Mesenchymal stem cell (in vitro differentiated cells and primary cell): ENCODE data around the gene CDH2.

Experiments used
- DNase-seq: peaks from one replicate; pipeline ENCODE4 v3.0.0-alpha.2; 2013
- H2AFZ ChIP-seq: one replicate; pipeline ENCODE4 v1.6.1; 2013; ENCODE audit warnings: low read depth, mild to moderate bottlenecking, control low read depth, inconsistent platforms, low read length, moderate library complexity
- H2AK5ac ChIP-seq: 2 replicates; pipeline ENCODE4 v1.6.1; 2013; ENCODE audit warnings: low read length, moderate library complexity, mild to moderate bottlenecking, inconsistent platforms; ENCODE audit not compliant: severe bottlenecking
- H2BK120ac ChIP-seq: one replicate; pipeline ENCODE4 v1.6.1; 2013; ENCODE audit warnings: low read depth, mild to moderate bottlenecking, inconsistent platforms, low read length, moderate library complexity
- H2BK12ac ChIP-seq, 2 experiments: one replicate each; pipeline ENCODE4 v1.6.1; 2013; ENCODE audit warnings: inconsistent platforms in 2 of 2, low read length in 2 of 2, mild to moderate bottlenecking in 2 of 2, moderate library complexity in 2 of 2, control low read depth in 1 of 2
- H2BK15ac ChIP-seq: one replicate; pipeline ENCODE4 v1.6.1; 2013; ENCODE audit warnings: mild to moderate bottlenecking, low read depth, inconsistent platforms; ENCODE audit not compliant: poor library complexity, severe bottlenecking
- H2BK5ac ChIP-seq: 2 replicates; pipeline ENCODE4 v1.6.1; 2013; ENCODE audit warnings: low read depth, mild to moderate bottlenecking, low read length, control low read depth, inconsistent platforms; ENCODE audit not compliant: poor library complexity, severe bottlenecking
- H3K14ac ChIP-seq, 2 experiments: one replicate each; pipeline ENCODE4 v1.6.1; 2013; ENCODE audit warnings: inconsistent platforms in 2 of 2, low read length in 2 of 2, control low read depth in 1 of 2, mild to moderate bottlenecking in 1 of 2, moderate library complexity in 1 of 2
- H3K18ac ChIP-seq, 2 experiments: one replicate each; pipeline ENCODE4 v1.6.1; 2013; ENCODE audit warnings: inconsistent platforms in 2 of 2, low read length in 2 of 2, control low read depth in 1 of 2, low read depth in 1 of 2, mild to moderate bottlenecking in 1 of 2
- H3K23ac ChIP-seq, 2 experiments: one replicate each; pipeline ENCODE4 v1.6.1; 2013; ENCODE audit warnings: inconsistent platforms in 2 of 2, low read length in 2 of 2, mild to moderate bottlenecking in 2 of 2, moderate library complexity in 2 of 2, control low read depth in 1 of 2
- H3K27ac ChIP-seq: 2 replicates; pipeline ENCODE4 v1.5.1; 2013; ENCODE audit warnings: mild to moderate bottlenecking, moderate library complexity, low read length, control low read depth, inconsistent platforms; ENCODE audit not compliant: poor library complexity, severe bottlenecking
- H3K27me3 ChIP-seq, 2 experiments: 2 replicates each; pipeline versions ENCODE4 v1.6.1 to v1.7.0; 2013; ENCODE audit warnings: low read length in 2 of 2, mild to moderate bottlenecking in 2 of 2, moderate library complexity in 2 of 2, control low read depth in 1 of 2, inconsistent platforms in 1 of 2; ENCODE audit not compliant: control insufficient read depth in 1 of 2, insufficient read depth in 1 of 2
- H3K36me3 ChIP-seq, 2 experiments: 2 replicates each; pipeline versions ENCODE4 v1.6.1 to v1.7.0; 2013; ENCODE audit warnings: low read length in 2 of 2, control low read depth in 1 of 2, inconsistent platforms in 1 of 2, low read depth in 1 of 2, mild to moderate bottlenecking in 1 of 2; ENCODE audit not compliant: insufficient read depth in 2 of 2, control insufficient read depth in 1 of 2
- H3K4ac ChIP-seq, 2 experiments: one replicate each; pipeline ENCODE4 v1.6.1; 2013; ENCODE audit warnings: inconsistent platforms in 2 of 2, low read length in 2 of 2, mild to moderate bottlenecking in 2 of 2, moderate library complexity in 2 of 2, control low read depth in 1 of 2, low read depth in 1 of 2
- H3K4me1 ChIP-seq: 2 replicates; pipeline ENCODE4 v1.6.1; 2013; ENCODE audit warnings: low read depth, low read length, control low read depth; ENCODE audit not compliant: control insufficient read depth, insufficient read depth
- H3K4me2 ChIP-seq: 2 replicates; pipeline ENCODE4 v1.6.1; 2013; ENCODE audit warnings: low read length, mild to moderate bottlenecking, inconsistent platforms; ENCODE audit not compliant: poor library complexity, severe bottlenecking
- H3K4me3 ChIP-seq, 2 experiments: 2 replicates each; pipeline versions ENCODE4 v1.5.1 to v1.7.0; 2013; ENCODE audit warnings: low read length in 2 of 2, mild to moderate bottlenecking in 2 of 2, control low read depth in 1 of 2, low read depth in 1 of 2; ENCODE audit not compliant: insufficient read depth in 1 of 2
- H3K79me1 ChIP-seq: replicated peaks from 2 replicates; pipeline ENCODE4 v1.6.1; 2013; ENCODE audit warnings: mild to moderate bottlenecking, control low read depth, low read length, inconsistent platforms; ENCODE audit not compliant: poor library complexity, severe bottlenecking
- H3K9ac ChIP-seq: 2 replicates; pipeline ENCODE4 v1.7.0; 2013; ENCODE audit warnings: mild to moderate bottlenecking, low read length, moderate library complexity
- H3K9me3 ChIP-seq: 2 replicates; pipeline ENCODE4 v1.7.0; 2013; ENCODE audit warnings: mild to moderate bottlenecking, low read length; ENCODE audit not compliant: control insufficient read depth
- H4K8ac ChIP-seq: one replicate; pipeline ENCODE4 v1.6.1; 2013; ENCODE audit warnings: inconsistent platforms, mild to moderate bottlenecking, low read length, moderate library complexity
- H4K91ac ChIP-seq: one replicate; pipeline ENCODE4 v1.6.1; 2013; ENCODE audit warnings: mild to moderate bottlenecking, low read length, inconsistent platforms
- WGBS: methylation state at CpG from one replicate; pipeline ENCODE4 v1.1.7; 2013; ENCODE audit warnings: mixed read lengths; 5-methylcytosine and 5-hydroxymethylcytosine counted together

The CDH2 gene

GRCh38 chr18:28079883-28080282 is 97.0 kb downstream of the CDH2 start:
- no peak overlapping the region for H3K18ac ChIP-seq
- H3K4me1 ChIP-seq: peaks cover 7% of the 10 kb centered on the region
- H2BK5ac ChIP-seq: no peak overlapping the region
- no peak overlapping the region for H3K4me2 ChIP-seq
- no peak overlapping the region for H2BK12ac ChIP-seq
- no peak overlapping the region for H3K23ac ChIP-seq
- no peak overlapping the region for H3K4me3 ChIP-seq
- H2BK120ac ChIP-seq: no peak overlapping the region
- no peak for DNase-seq
- peaks cover 15% of the 10 kb centered on the region for H3K79me1 ChIP-seq
- H3K27me3 ChIP-seq: no peaks in the 10 kb centered on the region
- H2AFZ ChIP-seq: no peak overlapping the region
- no peak overlapping the region for H4K91ac ChIP-seq
- H3K9me3 ChIP-seq: no peaks in the 10 kb centered on the region
- no peak overlapping the region for H3K9ac ChIP-seq
- no peak overlapping the region for H4K8ac ChIP-seq
- H2BK15ac ChIP-seq: no peak overlapping the region
- no peak overlapping the region for H3K14ac ChIP-seq
- H3K4ac ChIP-seq: no peak overlapping the region
- WGBS: 93% methylated on average over 2 of the region's 2 CpGs
- peak overlapping the region; percentile 33 for H3K27ac ChIP-seq
- H3K36me3 ChIP-seq: no peaks in the 10 kb centered on the region
- no peak overlapping the region for H2AK5ac ChIP-seq

- Histone ChIP-seq H3K27ac (no peak overlapping the region), H3K9ac (no peak overlapping the region), H3K4ac (no peak overlapping the region), H2AK5ac (no peak overlapping the region), H2BK120ac (no peak overlapping the region), H3K36me3 (no peaks in the 10 kb centered on the region), H2BK5ac (no peak overlapping the region), H3K4me3 (no peak overlapping the region), H4K91ac (no peak overlapping the region), H4K8ac (no peak overlapping the region), H2AFZ (no peak overlapping the region), H3K14ac (no peak overlapping the region), H3K23ac (no peak overlapping the region), H2BK12ac (no peak overlapping the region), H3K27me3 (no peaks in the 10 kb centered on the region), H3K4me2 (no peak overlapping the region), H3K79me1 (peaks cover 9% of the 10 kb centered on the region), H3K18ac (no peak overlapping the region), H3K9me3 (no peaks in the 10 kb centered on the region), H3K4me1 (peaks cover 7% of the 10 kb centered on the region), H2BK15ac (no peak overlapping the region)
- WGBS: 32% methylated on average over 2 of the region's 2 CpGs
- DNase-seq: no peak
Observed at GRCh38 chr18:28078849-28079248, 98.1 kb downstream of the CDH2 start.

- no peak overlapping the region for H2BK12ac ChIP-seq
Observed at GRCh38 chr18:28078298-28078697, 98.6 kb downstream of the CDH2 start.

GRCh38 chr18:28075501-28075900 is 101.4 kb downstream of the CDH2 start:
- no peak overlapping the region for H3K4me2 ChIP-seq
- H3K27ac ChIP-seq: peak overlapping the region; percentile 22
- no peak overlapping the region for H3K9ac ChIP-seq
- peaks cover 13% of the 10 kb centered on the region for H3K79me1 ChIP-seq
- H2BK5ac ChIP-seq: no peak overlapping the region
- peak overlapping the region in 1 of 2 experiments; percentile 35 for H3K18ac ChIP-seq
- H3K4me1 ChIP-seq: peaks cover 10% of the 10 kb centered on the region
- no peak overlapping the region for H3K14ac ChIP-seq
- no peak overlapping the region for H2AFZ ChIP-seq
- no peak overlapping the region for H3K4ac ChIP-seq
- H2AK5ac ChIP-seq: peak overlapping the region; percentile 2
- H3K27me3 ChIP-seq: no peaks in the 10 kb centered on the region
- H2BK15ac ChIP-seq: no peak overlapping the region
- no peaks in the 10 kb centered on the region for H3K36me3 ChIP-seq
- peak overlapping the region; percentile 9 to 31 for H2BK12ac ChIP-seq
- no peaks in the 10 kb centered on the region for H3K9me3 ChIP-seq
- WGBS: 68% methylated on average over 2 of the region's 3 CpGs
- H2BK120ac ChIP-seq: no peak overlapping the region
- no peak overlapping the region for H3K4me3 ChIP-seq
- DNase-seq: peak; percentile 39
- no peak overlapping the region for H4K91ac ChIP-seq
- H4K8ac ChIP-seq: no peak overlapping the region
- H3K23ac ChIP-seq: no peak overlapping the region

More at GRCh38 chr18:28078298-28078697, 98.6 kb downstream of the CDH2 start:
- no peak overlapping the region for H2BK5ac ChIP-seq
- H3K36me3 ChIP-seq: no peaks in the 10 kb centered on the region
- DNase-seq: no peak
- H3K4me3 ChIP-seq: no peak overlapping the region
- peaks cover 7% of the 10 kb centered on the region for H3K4me1 ChIP-seq
- H4K8ac ChIP-seq: no peak overlapping the region
- no peak overlapping the region for H2BK120ac ChIP-seq
- peaks cover 8% of the 10 kb centered on the region for H3K79me1 ChIP-seq
- H3K9me3 ChIP-seq: no peaks in the 10 kb centered on the region
- H3K4me2 ChIP-seq: no peak overlapping the region
- no peak overlapping the region for H2AK5ac ChIP-seq
- H3K9ac ChIP-seq: no peak overlapping the region
- H3K23ac ChIP-seq: no peak overlapping the region
- H3K18ac ChIP-seq: no peak overlapping the region
- no peak overlapping the region for H2BK15ac ChIP-seq
- H3K4ac ChIP-seq: no peak overlapping the region
- no peak overlapping the region for H3K27ac ChIP-seq
- H2AFZ ChIP-seq: no peak overlapping the region
- no peak overlapping the region for H3K14ac ChIP-seq
- no peak overlapping the region for H4K91ac ChIP-seq
- WGBS: 81% methylated on average over 4 of the region's 4 CpGs
- no peaks in the 10 kb centered on the region for H3K27me3 ChIP-seq
